ENCODE data around the gene SRC.

SRC gene

GRCh38 chr20:37419774-37420542 is 74.0 kb downstream of the SRC start:
- H3K27ac ChIP-seq, result no peak overlapping the region
- TF ChIP-seq CTCF (conservative IDR thresholded peaks at IDR 0.05; ENCODE audit: low read depth), result no peak
- DNase-seq (ENCODE audit: low spot score), result no peak
- POLR2A ChIA-PET (ENCODE audit: low non-redundant PET), result no interaction called here
- CTCF ChIA-PET, result no interaction called here

GRCh38 chr20:37420610-37421009 is 74.7 kb downstream of the SRC start:
- DNase-seq (ENCODE audit: low spot score), result no peak
- no peak overlapping the region for H3K27ac ChIP-seq
- ChIA-PET CTCF (no interaction called here), POLR2A (ENCODE audit: low non-redundant PET) (no interaction called here)
- TF ChIP-seq CTCF (conservative IDR thresholded peaks at IDR 0.05; ENCODE audit: low read depth), result no peak

- CTCF ChIA-PET, result no interaction called here
- no peak for DNase-seq (ENCODE audit: low spot score)
- H3K27ac ChIP-seq, result no peak overlapping the region
- no peak for TF ChIP-seq CTCF (conservative IDR thresholded peaks at IDR 0.05; ENCODE audit: low read depth)
- POLR2A ChIA-PET (ENCODE audit: low non-redundant PET), result interaction anchor here (0.7 kb wide), 1 partner anchor 256 kb away, joined by 3 read pairs; no protein-coding TSS in a partner anchor
Observed at GRCh38 chr20:37421060-37421905, 75.3 kb downstream of the SRC start.

DNA sequence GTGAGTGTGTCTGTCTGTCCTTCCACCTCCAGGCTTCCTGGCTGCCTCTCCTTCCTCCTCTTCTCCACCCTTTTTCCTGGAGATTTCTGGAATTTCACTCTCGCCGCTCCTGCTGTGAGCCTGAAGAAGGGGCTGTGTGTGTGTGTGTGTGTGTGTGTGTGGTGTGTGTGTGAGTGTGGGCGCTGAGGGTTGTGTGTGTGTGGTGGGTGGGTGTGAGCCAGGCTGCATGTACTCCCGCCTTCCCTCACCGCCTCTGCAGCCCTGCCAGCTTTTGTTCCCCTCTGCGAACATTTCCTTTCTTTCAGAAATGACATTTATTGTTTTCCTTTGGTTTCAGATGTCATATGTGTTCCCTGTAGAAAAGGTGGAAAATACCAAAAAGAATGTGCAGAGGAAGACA is 76.0 kb downstream of the SRC start:
- TF ChIP-seq CTCF (conservative IDR thresholded peaks at IDR 0.05; ENCODE audit: low read depth), result no peak
- ChIA-PET CTCF (interaction anchor here (0.7 to 1.1 kb wide), 2 partner anchors 107 to 145 kb away, joined by 3 read pairs; no protein-coding TSS in a partner anchor), POLR2A (ENCODE audit: low non-redundant PET) (no interaction called here)
- DNase-seq (ENCODE audit: low spot score), result no peak
- H3K27ac ChIP-seq, result no peak overlapping the region

DNA sequence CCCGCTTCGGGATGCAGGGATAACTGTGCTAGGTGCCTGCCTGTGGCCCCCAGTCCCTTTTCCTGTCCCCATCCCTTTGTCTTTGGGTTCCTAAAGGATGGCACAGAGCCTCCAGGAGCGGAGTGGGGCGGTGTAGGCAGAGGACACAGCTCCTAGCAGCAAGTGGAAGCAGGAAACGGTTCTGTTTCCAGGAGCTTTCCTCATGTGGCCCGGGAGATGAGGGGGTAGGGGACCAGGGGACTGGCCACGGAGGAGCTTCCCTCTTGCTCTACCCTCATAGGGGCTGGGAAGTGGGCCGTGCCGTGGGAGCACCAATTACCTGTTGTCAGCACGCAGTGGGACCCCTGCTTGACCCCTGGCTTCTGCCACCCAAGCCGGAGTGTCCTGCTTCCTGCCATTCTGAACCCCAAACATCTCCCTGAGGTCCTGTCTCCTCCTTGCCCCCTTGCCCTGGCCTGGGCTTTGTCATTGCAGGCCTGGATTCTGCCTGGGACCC is 76.9 kb downstream of the SRC start:
- no peak for DNase-seq (ENCODE audit: low spot score)
- ChIA-PET POLR2A (ENCODE audit: low non-redundant PET) (interaction anchor here (0.7 kb wide), 1 partner anchor 24 kb away, joined by 3 read pairs; no protein-coding TSS in a partner anchor), CTCF (interaction anchor here (1.1 kb wide), 1 partner anchor 146 kb away, joined by 3 read pairs; no protein-coding TSS in a partner anchor)
- no peak overlapping the region for H3K27ac ChIP-seq
- TF ChIP-seq CTCF (conservative IDR thresholded peaks at IDR 0.05; ENCODE audit: low read depth), result no peak

DNA sequence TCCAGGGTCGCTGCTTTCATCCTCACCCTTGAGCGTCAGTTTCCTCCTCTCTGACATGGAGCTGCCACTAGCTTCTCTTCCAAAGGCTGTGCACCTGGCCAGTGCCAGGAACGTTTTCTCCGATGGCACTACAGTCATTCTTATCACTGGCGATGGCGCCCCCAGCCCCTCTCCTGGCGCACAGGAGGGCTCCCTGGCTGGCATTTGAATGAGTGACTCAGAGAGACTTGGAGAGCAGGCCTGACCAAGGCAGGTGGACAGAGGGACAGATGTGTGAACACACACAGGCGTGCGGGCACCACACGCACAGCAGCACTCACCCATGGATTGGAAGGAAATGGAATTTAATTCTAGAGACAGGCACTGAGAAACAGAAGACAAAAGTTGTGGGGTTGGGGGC is 77.6 kb downstream of the SRC start:
- CTCF ChIA-PET, result no interaction called here

More for the DNA sequence above, 77.6 kb downstream of the SRC start:
- POLR2A ChIA-PET (ENCODE audit: low non-redundant PET), result interaction anchor here (0.7 kb wide), 1 partner anchor 25 kb away, joined by 3 read pairs; no protein-coding TSS in a partner anchor
- TF ChIP-seq CTCF (conservative IDR thresholded peaks at IDR 0.05; ENCODE audit: low read depth), result no peak
- no peak for DNase-seq (ENCODE audit: low spot score)
- H3K27ac ChIP-seq, result no peak overlapping the region

Measured in RWPE1 (cell line).